K562 (cell line): ENCODE data around the gene HMGA1. TPM values are rescaled to one million over a fixed set of nuclear protein-coding genes. Genes with fewer than 3 reads are reported as not detected.

Source experiments
- ETV6 ChIP-seq, 3 experiments: fragments of 150-350 bp in 1 of 3; sonication (generic) in 1 of 3; formaldehyde crosslinking in 1 of 3; IDR thresholded peaks; 2 replicates each; pipeline versions ENCODE4 v1.6.1 to v1.8.0; 2014 to 2022; ENCODE audit warnings: borderline replicate concordance in 2 of 3, low read depth in 2 of 3, antibody characterized with exemption in 1 of 3, low read length in 1 of 3, mild to moderate bottlenecking in 1 of 3, missing genetic modification reagents in 1 of 3
- MCM5 ChIP-seq: fragments of 450-650 bp; IDR thresholded peaks from 2 replicates; pipeline ENCODE4 v1.6.1; 2016; ENCODE audit warnings: low read depth
- MYC ChIP-seq, 2 experiments: fragments of 250-450 bp in 1 of 2; sonication (Bioruptor Pico) in 1 of 2; IDR thresholded peaks; 2 replicates each; pipeline versions ENCODE4 v1.5.1 to v1.6.1; 2012 to 2021; ENCODE audit warnings: low read depth in 2 of 2, borderline replicate concordance in 1 of 2, improper control_type of control experiment in 1 of 2, low read length in 1 of 2, mild to moderate bottlenecking in 1 of 2, moderate library complexity in 1 of 2
- NEUROD1 ChIP-seq: fragments of 150-350 bp; IDR thresholded peaks from 2 replicates; pipeline ENCODE4 v1.6.1; 2014; ENCODE audit warnings: borderline replicate concordance, low read length, low read depth; ENCODE audit not compliant: partially characterized antibody
- NR2F6 ChIP-seq: fragments of 450-650 bp; formaldehyde crosslinking; IDR thresholded peaks from 2 replicates; pipeline ENCODE4 v1.4.0; 2020; ENCODE audit warnings: mild to moderate bottlenecking
- POU5F1 ChIP-seq: fragments of 150-350 bp; IDR thresholded peaks from 2 replicates; pipeline ENCODE4 v1.6.1; 2014; ENCODE audit warnings: borderline replicate concordance, low read length, low read depth, mild to moderate bottlenecking; ENCODE audit not compliant: partially characterized antibody
- SAFB ChIP-seq: fragments of 200-400 bp; formaldehyde crosslinking; IDR thresholded peaks from 2 replicates; pipeline ENCODE4 v1.6.1; 2017; ENCODE audit warnings: low read depth, low read length, borderline replicate concordance
- ZNF217 ChIP-seq: sonication (generic); formaldehyde crosslinking; IDR thresholded peaks from 2 replicates; pipeline ENCODE4 v1.8.0; 2022; ENCODE audit warnings: mild to moderate bottlenecking, missing genetic modification reagents
- polyA plus RNA-seq, 8 experiments: library from polyadenylated mRNA; depleted of rRNA in 4 of 8; stranded (reverse) in 5 of 8; unstranded in 3 of 8; fragments of >200 nt; fragmentation: Nextera tagmentation in 2 of 8; fragmentation: Illumina TruSeq in 1 of 8; extraction: Ambion mirVana in 2 of 8; extraction: Trizol in 1 of 8; gene quantifications; 2 replicates each; pipeline versions ENCODE4 v1.2.1 to v1.2.3, GENCODE V29; 2011 to 2014; ENCODE audit warnings: inconsistent platforms in 1 of 8, missing spikeins in 1 of 8
- total RNA-seq, 7 experiments: library from RNA; depleted of rRNA in 6 of 7; stranded (reverse); fragments of >200 nt in 6 of 7; fragmentation: Illumina TruSeq in 2 of 7; extraction: Trizol in 2 of 7; gene quantifications; 2 replicates each; pipeline versions ENCODE4 v1.2.1 to v1.2.3, GENCODE V29; 2011 to 2021; ENCODE audit warnings: low replicate concordance in 1 of 7
- TF ChIP-seq, protein P1 (sequence below), 2 experiments: fragments of 450-650 bp in 1 of 2; sonication (generic) in 1 of 2; formaldehyde crosslinking in 1 of 2; IDR thresholded peaks in 1 of 2; conservative IDR thresholded peaks in 1 of 2; 2 replicates each; pipeline versions ENCODE4 v1.6.1 to v1.8.1; 2016 to 2023; ENCODE audit warnings: mild to moderate bottlenecking in 2 of 2, moderate library complexity in 2 of 2, inconsistent platforms in 1 of 2, missing genetic modification reagents in 1 of 2
- TF ChIP-seq, protein P2 (sequence below): fragments of 250-450 bp; sonication (Bioruptor Pico); IDR thresholded peaks from 2 replicates; pipeline ENCODE4 v1.9.0; 2021; ENCODE audit warnings: mild to moderate bottlenecking
- TF ChIP-seq, protein P3 (sequence below): sonication (generic); formaldehyde crosslinking; IDR thresholded peaks from 2 replicates; pipeline ENCODE4 v1.8.1; 2023; ENCODE audit warnings: mild to moderate bottlenecking, missing genetic modification reagents, moderate library complexity
- TF ChIP-seq, protein P4 (sequence below): fragments of 450-650 bp; IDR thresholded peaks from 2 replicates; pipeline ENCODE4 v1.6.1; 2016; ENCODE audit warnings: low read depth, mild to moderate bottlenecking, moderate library complexity
- TF ChIP-seq, protein P5 (sequence below), 2 experiments: fragments of 200-800 bp in 1 of 2; sonication (Bioruptor generic) in 1 of 2; sonication (generic) in 1 of 2; formaldehyde crosslinking in 1 of 2; IDR thresholded peaks in 1 of 2; conservative IDR thresholded peaks in 1 of 2; 2 replicates each; pipeline versions ENCODE4 v1.5.0 to v1.6.1; 2016 to 2020; ENCODE audit warnings: missing compliant biosample characterization in 1 of 2, missing genetic modification characterization in 1 of 2, missing genetic modification reagents in 1 of 2
- TF ChIP-seq, protein P6 (sequence below): fragments of 250-450 bp; sonication (Bioruptor Pico); IDR thresholded peaks from 2 replicates; pipeline ENCODE4 v1.5.0; 2021

HMGA1 gene
- total and polyA plus RNA-seq, 9 of the 15 experiments (the other 6 are each of a cell fraction or from before 2014, with no cell fraction given) = 27.8 to 1,947 (median 594) TPM

DNA sequence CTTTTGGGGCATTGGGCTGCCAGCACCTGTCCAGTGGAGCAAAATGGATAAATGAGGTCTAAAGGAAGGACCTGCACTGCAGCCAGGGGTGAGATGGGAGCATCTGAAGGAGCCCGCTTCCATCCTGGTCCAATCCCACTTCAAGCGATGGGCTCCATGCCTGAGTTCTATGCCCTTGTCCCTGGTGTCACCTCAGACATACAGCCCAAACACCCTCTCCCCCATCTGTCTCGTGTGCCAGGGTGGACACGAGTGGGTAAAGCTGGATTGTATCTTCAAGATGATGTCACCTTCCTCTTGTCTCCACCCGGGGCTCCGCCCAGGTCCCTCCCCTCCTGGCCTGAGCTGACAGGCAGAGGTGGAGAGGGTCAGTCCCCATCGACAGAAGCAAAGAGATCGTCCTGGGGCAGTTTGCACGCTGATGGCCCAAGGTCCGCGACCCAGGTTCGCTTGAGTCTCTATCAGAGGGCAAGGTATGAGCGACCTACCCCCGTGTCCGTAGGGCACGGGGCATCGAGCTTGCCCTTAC, 11.6 kb downstream of the HMGA1 start (continued):
- TF ChIP-seq, protein P1, sequence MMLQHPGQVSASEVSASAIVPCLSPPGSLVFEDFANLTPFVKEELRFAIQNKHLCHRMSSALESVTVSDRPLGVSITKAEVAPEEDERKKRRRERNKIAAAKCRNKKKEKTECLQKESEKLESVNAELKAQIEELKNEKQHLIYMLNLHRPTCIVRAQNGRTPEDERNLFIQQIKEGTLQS (IDR thresholded peaks at IDR 0.05) = peak; percentile 97
- TF ChIP-seq, protein P1 (CRISPR knock-in tag; conservative IDR thresholded peaks at IDR 0.05) = no peak
- TF ChIP-seq NEUROD1 = no peak
- TF ChIP-seq SAFB = 0 out of 2 replicates have a peak, but pooled peaks have one; percentile 35
- TF ChIP-seq, protein P2, sequence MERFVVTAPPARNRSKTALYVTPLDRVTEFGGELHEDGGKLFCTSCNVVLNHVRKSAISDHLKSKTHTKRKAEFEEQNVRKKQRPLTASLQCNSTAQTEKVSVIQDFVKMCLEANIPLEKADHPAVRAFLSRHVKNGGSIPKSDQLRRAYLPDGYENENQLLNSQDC (CRISPR knock-in tag) = no peak
- TF ChIP-seq, protein P3, sequence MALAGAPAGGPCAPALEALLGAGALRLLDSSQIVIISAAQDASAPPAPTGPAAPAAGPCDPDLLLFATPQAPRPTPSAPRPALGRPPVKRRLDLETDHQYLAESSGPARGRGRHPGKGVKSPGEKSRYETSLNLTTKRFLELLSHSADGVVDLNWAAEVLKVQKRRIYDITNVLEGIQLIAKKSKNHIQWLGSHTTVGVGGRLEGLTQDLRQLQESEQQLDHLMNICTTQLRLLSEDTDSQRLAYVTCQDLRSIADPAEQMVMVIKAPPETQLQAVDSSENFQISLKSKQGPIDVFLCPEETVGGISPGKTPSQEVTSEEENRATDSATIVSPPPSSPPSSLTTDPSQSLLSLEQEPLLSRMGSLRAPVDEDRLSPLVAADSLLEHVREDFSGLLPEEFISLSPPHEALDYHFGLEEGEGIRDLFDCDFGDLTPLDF = no peak
- no peak for TF ChIP-seq ETV6 (IDR thresholded peaks at IDR 0.05; ENCODE audit: borderline replicate concordance in 1 of 2, low read depth in 2 of 2, low read length in 1 of 2)
- TF ChIP-seq ETV6 (CRISPR knock-in tag; IDR thresholded peaks at IDR 0.05; ENCODE audit: borderline replicate concordance) = no peak
- TF ChIP-seq, protein P4, sequence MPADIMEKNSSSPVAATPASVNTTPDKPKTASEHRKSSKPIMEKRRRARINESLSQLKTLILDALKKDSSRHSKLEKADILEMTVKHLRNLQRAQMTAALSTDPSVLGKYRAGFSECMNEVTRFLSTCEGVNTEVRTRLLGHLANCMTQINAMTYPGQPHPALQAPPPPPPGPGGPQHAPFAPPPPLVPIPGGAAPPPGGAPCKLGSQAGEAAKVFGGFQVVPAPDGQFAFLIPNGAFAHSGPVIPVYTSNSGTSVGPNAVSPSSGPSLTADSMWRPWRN = no peak
- TF ChIP-seq MCM5 = no peak
- TF ChIP-seq, protein P5, sequence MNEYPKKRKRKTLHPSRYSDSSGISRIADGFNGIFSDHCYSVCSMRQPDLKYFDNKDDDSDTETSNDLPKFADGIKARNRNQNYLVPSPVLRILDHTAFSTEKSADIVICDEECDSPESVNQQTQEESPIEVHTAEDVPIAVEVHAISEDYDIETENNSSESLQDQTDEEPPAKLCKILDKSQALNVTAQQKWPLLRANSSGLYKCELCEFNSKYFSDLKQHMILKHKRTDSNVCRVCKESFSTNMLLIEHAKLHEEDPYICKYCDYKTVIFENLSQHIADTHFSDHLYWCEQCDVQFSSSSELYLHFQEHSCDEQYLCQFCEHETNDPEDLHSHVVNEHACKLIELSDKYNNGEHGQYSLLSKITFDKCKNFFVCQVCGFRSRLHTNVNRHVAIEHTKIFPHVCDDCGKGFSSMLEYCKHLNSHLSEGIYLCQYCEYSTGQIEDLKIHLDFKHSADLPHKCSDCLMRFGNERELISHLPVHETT (CRISPR knock-in tag; conservative IDR thresholded peaks at IDR 0.05 in 1 of 2, IDR thresholded peaks at IDR 0.05 in 1 of 2) = peak in 1 of 2 experiments; percentile 17; a peak in 1 of 4 replicates
- no peak for TF ChIP-seq MYC (IDR thresholded peaks at IDR 0.05; ENCODE audit: low read depth, low read length)
- TF ChIP-seq MYC (CRISPR knock-in tag; IDR thresholded peaks at IDR 0.05; ENCODE audit: borderline replicate concordance, low read depth) = no peak
- TF ChIP-seq POU5F1 = no peak
- TF ChIP-seq, protein P6, sequence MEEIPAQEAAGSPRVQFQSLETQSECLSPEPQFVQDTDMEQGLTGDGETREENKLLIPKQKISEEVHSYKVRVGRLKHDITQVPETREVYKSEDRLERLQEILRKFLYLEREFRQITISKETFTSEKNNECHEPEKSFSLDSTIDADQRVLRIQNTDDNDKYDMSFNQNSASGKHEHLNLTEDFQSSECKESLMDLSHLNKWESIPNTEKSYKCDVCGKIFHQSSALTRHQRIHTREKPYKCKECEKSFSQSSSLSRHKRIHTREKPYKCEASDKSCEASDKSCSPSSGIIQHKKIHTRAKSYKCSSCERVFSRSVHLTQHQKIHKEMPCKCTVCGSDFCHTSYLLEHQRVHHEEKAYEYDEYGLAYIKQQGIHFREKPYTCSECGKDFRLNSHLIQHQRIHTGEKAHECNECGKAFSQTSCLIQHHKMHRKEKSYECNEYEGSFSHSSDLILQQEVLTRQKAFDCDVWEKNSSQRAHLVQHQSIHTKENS (CRISPR knock-in tag) = no peak
- no peak for TF ChIP-seq NR2F6 (CRISPR knock-in tag)
- no peak for TF ChIP-seq ZNF217 (CRISPR knock-in tag)
